C4-2B (cell line): Measurements from ENCODE around the gene FHOD3.

Source experiments
- CTCF ChIP-seq: fragments of 450-650 bp; conservative IDR thresholded peaks from 2 replicates; pipeline ENCODE4 v1.5.1; 2017; ENCODE audit warnings: mild to moderate bottlenecking
- ZFX ChIP-seq: fragments of 450-650 bp; IDR thresholded peaks from 2 replicates; pipeline ENCODE4 v1.6.1; 2017

- TF ChIP-seq CTCF (no peak), ZFX (no peak)
Observed at GRCh38 chr18:36307513-36307912, 10.0 kb downstream of the FHOD3 start.
